NOMO-1 (cell line): ENCODE measurements around the gene MATN4.

Source experiments
- DNase-seq, 2 experiments: peaks; one replicate each; lab custom pipeline; 2025; ENCODE audit not compliant: unreplicated experiment in 2 of 2; lab: John Stamatoyannopoulos, UW

The MATN4 gene

DNA sequence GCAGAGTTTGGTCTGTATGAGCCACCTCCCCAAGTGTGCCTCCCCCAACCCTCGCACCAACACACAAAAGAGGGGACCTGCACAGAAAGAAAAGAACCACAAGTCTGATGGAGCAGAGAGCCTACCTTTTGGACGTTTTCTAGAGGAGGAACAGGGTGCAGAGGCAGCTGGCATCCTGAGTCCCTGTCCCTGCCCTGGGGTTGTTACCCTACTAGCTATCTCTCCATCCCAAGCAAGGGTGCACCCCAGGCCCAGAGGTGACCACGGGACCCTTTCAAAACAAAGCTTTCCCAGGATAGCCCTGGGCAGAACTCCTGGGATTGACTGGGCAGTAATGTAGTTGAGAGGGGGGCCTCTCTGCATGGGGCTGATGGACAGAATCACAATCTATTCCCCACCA, 9.7 kb upstream of the MATN4 start:
- no peak for DNase-seq

DNA sequence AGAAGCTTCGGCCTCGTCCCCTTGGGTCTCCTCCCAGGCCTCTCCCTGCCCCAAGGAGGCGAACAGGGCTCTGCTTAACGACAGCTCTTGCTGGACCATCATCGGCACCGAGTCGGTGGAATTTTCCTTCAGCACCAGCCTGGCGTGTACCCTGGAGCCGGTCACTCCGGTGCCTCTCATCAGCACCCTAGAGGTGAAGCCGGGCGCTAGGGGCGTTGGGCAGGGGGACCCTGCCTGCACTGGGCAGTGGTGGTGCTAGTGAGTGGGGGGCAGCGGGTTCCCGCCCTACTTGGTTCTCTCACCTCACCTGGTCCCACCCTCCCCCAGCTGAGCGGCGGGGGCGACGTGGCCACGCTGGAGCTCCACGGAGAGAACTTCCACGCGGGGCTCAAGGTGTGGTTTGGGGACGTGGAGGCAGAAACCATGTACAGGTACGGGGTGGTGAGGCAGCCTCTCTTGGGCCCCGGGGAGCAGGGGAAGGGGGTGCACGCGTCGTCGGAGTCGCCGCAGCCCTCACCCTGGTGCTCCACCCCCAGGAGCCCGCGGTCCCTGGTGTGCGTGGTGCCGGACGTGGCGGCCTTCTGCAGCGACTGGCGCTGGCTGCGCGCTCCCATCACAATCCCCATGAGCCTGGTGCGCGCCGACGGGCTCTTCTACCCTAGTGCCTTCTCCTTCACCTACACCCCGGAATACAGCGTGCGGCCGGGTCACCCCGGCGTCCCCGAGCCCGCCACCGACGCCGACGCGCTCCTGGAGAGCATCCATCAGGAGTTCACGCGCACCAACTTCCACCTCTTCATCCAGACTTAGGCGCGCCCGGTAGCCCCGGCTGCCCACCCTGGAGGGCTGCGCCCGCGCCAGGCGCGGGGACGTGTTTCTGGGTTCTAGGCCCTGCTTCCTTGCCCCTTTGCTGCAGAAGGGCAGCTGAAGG, 8.3 kb upstream of the MATN4 start:
- DNase-seq: no peak

DNA sequence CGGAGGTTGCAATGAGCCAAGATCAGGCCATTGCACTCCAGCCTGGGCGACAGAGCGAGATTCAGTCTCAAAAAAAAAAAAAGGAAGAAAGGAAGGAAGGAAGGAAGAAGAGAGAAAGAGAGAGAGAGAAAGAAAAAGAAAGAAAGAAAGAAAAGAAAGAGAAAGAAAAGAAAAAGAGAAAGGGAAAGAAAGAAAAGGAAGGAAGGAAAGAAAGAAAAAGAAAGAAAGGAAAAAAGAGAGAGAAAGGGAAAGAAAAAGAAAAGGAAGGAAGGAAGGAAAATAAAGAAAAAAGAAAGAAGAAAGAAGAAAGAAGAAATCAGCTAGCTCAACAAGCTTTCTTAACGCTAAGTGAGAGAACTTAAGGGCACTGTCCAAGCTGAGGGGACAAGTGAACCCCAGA, 7.6 kb upstream of the MATN4 start:
- no peak for DNase-seq

DNA sequence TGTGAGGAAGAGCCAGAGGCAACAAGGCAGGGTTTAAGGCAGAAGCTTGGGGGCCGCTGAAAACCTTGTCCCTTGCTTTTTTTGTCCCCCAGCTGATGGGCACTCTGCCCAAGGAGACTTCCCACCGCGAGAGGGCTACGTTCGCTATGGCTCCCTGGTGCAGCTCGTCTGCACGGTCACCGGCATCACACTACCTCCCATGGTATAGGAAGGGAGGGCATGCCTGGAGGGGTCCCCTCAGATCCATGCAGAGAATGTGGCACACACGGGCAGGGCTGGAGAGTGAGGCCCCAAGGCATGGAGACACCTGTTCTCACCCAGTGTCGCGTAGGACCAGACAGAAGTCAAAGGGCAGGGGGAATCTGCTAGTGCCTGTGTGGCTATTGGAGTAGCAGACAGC, 5.8 kb upstream of the MATN4 start:
- no peak for DNase-seq

DNA sequence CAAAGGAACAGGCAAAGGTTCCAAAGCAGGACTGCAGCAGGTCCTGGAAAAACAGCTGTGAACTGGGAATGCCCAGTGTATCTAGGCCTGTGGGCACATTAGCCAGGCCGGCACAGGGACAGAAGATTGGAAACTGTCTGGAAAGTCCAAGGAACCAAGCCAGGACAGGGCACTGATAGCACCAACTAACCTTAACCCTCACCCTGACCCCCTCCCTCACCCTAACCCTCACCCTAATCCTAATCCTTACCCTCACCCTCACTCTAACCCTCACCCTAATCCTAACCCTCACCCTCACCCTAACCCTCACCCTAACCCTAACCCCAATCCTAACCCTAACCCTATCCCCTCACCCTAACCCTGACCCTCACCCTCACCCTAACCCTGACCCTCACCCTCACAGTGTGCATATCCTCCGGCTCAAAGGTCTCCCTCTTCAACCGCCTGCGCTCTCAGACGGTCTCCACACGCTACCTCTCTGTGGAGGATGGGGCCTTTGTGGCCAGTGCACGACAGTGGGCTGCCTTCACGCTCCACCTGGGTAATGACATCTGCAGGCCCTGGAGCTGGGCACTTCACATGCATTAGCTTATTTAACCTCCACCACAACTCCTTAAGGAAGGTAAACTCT, 5.1 kb upstream of the MATN4 start:
- no peak for DNase-seq

DNA sequence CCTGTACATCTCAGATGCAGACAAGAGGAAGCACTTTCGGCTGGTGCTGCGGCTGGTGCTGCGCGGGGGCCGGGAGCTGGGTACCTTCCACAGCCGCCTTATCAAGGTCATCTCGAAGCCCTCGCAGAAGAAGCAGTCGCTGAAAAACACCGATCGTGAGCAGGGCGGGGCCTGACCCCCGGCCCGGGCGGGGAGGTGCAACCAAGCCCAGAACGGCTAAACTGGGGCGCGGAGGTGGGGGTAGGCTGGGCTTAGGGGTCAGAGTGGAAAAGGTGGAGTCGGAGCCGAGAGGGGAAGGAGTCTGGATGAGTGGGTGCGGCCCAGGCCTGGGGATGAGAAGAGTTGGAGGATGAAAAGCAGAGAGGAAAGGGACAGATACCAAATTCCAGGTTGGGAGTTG, 4.1 kb upstream of the MATN4 start:
- no peak for DNase-seq

DNA sequence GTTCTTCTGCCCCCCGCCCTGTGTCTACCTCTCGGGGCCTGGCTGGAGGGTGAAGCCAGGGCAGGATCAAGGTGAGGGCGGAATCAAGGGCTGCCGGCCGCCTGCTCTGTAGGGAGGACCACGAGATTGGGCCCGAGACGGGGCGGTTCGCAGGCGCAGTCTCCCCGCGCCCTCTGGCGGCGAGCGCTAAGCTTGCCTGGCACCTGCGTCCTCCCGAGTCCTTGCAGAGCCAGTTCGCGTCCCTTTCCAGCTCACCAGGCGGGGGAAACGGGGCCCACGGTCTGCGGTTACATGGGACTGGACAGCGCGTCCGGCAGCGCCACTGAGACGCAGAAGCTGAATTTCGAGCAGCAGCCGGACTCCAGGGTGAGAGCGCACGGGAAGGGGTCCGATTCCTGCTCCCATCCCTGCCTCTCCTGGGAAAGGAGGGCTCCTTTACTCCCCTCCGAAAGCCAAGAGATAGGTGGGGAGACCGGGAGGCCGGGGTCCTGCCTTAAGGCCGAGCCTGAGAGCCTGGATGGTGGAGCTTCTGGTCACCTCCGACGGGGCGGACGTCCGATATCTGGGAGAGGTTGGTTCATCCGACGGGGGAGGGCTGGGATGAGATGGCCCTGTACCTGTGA, 3.6 kb upstream of the MATN4 start:
- peak; percentile 41 to 69 for DNase-seq

DNA sequence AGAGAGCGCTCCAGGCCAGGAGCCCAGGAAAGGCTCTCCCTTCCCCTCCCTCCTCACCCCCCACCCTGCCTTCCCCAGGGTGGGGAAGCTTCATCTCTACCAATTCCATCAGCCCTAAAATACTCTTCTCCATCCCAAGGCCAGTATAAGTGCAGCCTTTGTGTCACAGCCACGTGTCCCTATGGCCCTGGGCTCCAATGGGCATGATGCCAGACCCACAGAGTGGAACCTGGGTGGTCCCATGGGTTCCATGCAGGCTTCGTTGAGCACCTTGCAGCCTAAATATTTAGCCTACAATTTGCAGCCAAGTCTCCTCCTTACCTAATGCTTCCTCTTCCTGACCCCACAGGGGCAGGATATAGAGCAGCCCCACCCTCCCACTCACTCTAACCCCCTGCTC, 976 bp upstream of the MATN4 start:
- no peak for DNase-seq

DNA sequence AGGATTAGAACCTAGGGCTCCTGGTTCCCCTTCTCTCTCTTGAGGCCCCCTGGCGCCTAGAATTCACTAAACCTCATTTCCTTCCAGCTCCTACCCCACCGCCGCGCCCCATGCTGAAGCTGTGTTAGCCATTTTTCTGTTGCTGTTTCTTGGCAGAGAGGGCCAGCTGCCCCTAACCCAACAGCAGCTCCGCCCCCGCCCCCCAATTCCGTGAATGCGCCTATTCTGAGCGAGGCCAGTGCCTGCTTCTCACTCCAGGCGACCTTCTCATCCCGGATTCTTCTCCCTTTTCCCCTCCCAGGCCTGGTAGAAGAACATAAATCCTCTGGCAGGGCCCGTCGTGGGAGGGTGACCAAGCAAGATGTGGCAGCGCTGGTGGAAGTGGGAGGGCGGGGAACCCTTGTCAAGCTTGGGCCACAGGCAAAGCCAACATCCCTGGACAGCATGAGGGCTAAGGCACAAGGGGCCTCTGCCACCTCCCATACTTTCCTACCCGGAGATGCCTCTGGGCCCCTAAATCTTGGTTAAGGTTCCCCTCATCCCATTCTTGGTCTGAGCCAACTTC, 941 bp downstream of the MATN4 start:
- no peak for DNase-seq

DNA sequence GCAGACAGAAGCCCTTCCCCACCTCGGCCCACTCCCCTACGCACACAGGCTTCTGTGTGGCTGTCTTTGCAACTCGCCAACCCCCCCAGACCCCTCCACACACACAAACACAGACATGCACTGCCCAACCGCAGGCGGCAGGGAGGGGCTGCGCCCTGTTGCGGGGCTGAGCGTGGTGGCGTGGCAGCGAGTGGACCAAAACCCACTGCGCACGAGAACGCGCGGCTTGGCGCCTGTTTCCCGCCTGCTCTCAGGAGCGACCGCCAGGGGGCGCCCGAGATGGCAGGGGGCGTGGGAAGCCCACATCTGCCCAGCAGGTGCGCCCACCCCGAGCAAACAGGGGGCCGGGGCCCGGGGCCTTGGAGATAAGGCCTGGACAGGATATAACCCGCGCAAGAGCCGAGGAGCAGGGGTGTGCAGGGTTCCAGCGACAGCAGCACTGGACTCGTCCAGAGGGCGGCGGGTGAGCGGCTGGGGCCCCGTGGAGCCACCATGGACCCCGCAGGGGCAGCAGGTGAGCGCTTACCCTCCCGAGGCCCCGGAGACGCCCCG, 1.6 kb downstream of the MATN4 start, which contains the start of gene RBPJL:
Gene RBPJL (plus strand): TSS at position 410 of the 552 bp plus-strand sequence. CDS start 83 bp downstream, at position 493.
- DNase-seq: no peak

DNA sequence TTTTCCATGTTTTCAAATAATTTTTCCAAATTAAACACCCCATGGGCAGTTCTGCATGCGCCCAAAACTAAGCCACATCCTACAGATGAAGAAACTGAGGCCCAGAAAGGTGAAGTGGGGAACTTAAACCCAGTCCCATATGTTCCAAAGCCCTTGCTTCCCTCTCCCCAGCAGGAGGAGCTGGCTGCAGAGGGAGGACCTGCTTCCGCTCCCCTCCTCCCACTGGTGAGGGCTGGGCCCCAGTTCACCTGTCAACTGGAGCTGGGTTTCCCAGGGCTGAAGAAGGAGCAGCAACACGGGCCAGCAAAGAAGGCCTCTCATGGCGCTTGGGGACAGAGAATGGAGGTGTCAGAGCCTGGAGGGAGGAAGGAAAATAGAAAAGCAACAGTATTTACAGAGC, 2.8 kb downstream of the MATN4 start:
- DNase-seq: no peak

DNA sequence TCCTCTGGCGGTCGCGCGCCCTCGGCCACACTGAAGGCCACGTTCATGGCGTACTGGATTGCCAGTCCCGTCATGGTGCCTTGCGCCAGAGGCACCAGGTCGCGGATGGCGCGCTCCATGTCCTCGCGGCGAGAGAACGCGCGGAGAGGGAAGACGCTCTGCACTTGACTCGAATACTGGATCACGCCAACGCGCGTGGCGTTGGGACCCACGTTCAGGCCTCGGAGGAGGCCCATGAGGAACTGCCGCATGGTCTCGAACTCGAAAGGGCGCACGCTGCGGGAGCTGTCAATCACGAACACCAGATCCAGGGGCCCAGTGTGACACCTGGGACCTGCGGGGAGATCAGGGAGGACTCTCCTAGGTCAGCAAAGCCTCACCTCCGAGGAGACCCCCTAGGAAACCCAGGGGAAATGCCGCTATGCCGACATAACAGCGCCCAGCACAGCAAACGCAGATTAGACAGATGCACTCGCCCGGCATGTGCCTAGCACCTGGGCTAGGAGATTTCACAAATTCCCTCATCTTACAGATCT, 3.6 kb downstream of the MATN4 start:
- DNase-seq: no peak

DNA sequence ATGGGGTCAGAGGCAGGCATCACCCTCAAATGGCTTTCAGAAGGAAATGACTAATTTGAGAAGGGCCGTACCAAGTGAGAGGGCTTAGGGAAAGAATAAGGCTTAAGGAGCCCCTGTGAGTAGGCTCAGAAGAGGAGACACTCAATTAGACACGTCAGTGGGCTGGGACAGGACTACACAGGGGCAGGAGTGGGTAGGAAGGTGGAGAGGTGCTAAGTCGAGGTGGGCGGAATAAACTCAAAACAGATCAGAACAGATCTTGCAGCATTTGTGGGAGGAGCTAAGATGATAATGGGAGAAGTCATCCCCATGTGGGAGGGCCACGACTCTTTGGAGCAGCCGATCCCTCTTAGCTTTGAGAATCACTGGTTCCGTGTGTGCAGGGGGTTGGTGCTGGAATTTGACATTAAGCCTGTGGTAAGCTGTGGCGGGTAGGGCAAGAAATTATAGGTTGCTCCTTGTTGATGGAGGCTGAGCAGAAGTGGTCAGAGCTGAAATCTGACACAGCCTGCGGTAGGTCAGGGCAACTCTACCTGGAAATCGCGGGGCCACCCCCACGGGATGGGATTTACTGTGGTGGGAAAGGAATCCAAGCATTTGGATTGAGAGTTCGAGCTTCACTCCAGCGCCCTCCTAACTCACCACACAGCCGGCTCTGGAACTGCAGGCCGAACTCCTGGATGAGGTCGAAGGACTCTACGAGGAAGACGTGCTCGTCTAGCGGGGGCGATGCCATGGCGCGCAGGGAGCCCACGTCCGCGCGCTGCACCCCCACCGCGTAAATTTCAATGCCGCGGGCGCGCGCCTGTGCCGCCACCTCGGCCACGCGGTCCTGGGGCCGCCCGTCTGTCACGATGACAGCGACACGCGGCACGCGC, 4.3 kb downstream of the MATN4 start:
- DNase-seq: no peak

DNA sequence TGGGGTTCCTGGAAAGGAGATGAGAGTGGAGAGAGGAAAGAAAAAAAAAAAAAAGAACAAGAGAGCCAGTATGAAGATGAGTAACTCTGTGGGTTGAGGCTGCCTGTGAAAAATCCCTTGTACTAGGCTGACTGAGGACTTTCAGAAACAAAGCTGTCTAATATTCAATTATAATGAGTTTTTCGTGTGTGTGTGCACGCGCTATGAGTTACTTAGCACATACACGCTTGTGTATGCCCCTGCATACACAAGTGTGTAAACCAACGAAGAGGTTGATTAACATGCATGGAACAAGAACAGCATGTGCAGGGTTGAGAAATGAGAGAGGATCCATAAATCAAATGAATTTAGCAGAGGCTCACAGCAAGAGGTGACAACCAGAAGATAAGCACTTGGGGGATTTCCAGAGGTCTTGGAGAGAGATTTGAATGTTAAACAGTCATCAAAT, 6.3 kb downstream of the MATN4 start:
- no peak for DNase-seq

DNA sequence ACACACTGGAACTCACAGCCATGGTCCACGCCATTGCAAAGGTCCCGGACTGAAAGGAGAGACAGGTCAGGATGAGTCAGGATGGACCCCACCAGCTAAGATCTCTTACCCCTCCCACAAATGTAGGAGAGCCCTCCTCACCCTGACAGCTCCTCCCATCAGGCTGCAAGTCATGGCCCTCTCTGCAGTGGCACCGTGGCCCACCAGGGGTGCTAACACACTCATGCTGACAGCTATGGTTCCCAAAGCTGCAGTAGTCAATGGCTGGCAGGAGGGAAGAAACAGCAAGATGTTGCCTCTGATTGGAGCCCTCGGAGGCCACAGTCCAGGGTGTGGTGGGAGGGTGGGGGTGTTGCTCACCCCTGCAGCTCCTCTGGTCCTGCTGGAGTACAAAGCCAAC, 7.1 kb downstream of the MATN4 start:
- no peak for DNase-seq

DNA sequence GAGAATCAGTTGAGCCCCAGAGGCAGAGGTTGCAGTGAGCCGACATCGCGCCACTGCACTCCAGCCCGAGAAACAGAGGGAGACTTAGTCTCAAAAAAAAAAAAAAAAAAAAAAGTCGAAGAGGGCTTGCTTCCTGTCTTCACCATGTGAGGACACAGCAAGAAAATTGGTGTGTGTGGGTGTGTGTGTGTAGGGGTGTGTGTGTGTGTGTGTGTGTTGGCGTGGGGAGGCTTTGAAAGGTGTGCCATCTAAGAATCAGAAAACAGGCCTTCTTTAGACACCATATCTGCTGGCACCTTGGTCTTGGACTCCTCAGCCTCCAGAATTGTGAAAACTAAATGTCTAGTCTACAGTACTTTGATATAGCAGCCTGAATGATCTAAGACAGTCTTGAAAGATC, 8.3 kb downstream of the MATN4 start:
- DNase-seq: no peak

DNA sequence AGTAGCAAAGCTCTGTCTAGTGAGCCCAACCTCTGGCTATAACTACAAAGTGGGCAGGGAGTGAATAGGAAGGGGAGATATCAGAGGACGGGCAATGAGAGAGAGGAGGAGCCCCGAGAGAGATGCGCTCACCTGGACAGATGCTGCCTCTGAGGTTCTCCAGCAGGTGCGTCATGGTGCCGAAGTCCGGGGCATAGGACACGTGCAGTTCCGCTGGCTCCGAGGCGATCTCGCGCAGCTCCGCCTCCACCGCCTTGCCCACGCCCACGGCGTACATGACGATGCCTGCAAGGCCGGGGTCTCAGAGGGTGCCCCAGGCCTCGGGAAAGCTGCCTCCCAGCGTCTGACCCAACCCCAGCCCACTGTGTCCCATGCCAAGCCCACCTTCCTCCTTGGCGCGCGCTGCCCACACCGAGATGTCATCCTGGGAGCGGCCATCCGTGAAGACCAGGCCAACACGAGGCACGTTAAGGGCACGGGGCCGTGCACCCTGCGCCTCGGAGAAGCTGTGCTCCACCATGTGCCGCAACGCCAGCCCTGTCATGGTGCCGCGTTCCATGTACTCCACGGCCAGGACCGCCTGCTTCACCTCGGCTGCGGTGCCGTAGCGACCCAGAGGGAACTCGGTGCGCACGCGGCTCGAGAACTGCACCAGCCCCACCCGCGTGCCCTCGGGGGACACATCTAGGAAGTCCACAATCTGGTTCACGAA, 10.2 kb downstream of the MATN4 start:
- no peak for DNase-seq

DNA sequence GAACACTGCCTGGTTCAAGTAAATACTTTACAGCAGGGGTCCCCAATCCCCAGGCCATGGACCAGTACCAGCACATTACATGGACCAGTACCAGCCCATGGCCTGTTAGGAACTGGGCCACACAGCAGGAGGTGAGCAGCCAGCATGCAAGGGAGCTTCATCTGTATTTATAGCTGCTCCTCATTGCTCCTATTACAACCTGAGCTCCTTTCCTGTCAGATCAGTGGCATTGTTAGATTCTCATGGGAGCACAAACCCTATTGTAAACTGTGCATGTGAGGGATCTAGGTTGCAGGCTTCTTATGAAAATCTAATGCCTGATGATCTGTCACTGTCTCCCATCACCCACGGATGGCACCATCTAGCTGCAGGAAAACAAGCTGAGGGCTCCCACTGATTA, 13.4 kb downstream of the MATN4 start:
- no peak for DNase-seq

DNA sequence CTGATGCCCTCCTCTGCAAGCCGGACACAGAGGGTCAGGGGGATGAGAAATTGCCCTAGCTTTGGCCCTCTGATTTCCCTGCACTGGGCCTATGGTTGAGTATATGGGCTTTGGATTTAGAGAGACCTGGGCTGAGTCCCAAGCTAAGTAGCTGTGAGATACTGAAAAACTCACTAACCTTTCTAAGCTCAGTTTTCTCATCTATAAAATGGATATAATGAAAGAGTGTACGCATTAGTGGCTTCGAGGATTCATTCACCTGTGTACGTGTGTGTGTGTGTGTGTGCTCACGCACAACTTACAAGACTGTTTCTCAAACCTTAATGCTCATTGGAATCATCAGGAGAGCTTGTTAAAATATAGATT, 14.1 kb downstream of the MATN4 start:
- no peak for DNase-seq
